Body of pancreas (tissue), 4 donors: ENCODE data around the gene ARHGAP26. TPM values are rescaled to one million over a fixed set of nuclear protein-coding genes. Genes with fewer than 3 reads are reported as not detected.

Experiments
- ATAC-seq: fragments of 150-250 bp; one replicate; pipeline ENCODE4 v1.9.1; 2016
- DNase-seq, 4 donors: peaks; one replicate each; pipeline ENCODE4 v3.0.0-alpha.2; 2019
- H3K27ac ChIP-seq, 4 donors: fragments of 200-600 bp; sonication (generic); 1 replicate in 3 of 4; 2 replicates in 1 of 4; pipeline versions ENCODE4 v1.5.1 to v1.6.1; 2016 to 2019; ENCODE audit warnings: mild to moderate bottlenecking in 1 of 4, mixed read lengths in 1 of 4, moderate library complexity in 1 of 4
- H3K27me3 ChIP-seq, 2 donors: fragments of 200-600 bp; sonication (generic); one replicate each; pipeline ENCODE4 v1.6.0; 2016; ENCODE audit warnings: mild to moderate bottlenecking in 1 of 2
- H3K36me3 ChIP-seq, 2 donors: fragments of 200-600 bp; sonication (generic); replicated peaks in 1 of 2; 2 replicates each; pipeline ENCODE4 v1.5.1; 2016; ENCODE audit warnings: low read depth in 2 of 2; ENCODE audit not compliant: insufficient read depth in 1 of 2
- H3K4me1 ChIP-seq: fragments of 200-600 bp; sonication (generic); one replicate; pipeline ENCODE4 v1.6.0; 2016
- H3K4me3 ChIP-seq, 2 donors: fragments of 200-600 bp; sonication (generic); 1 replicate in 1 of 2; 2 replicates in 1 of 2; pipeline ENCODE4 v1.5.1; 2016 to 2019
- H3K9me3 ChIP-seq, 3 donors: fragments of 200-600 bp; sonication (generic); 1 replicate in 2 of 3; 2 replicates in 1 of 3; pipeline ENCODE4 v1.5.1; 2016
- CTCF ChIP-seq, 7 experiments: fragments of 450-650 bp in 4 of 7; fragments of 200-600 bp in 3 of 7; sonication (generic) in 3 of 7; IDR thresholded peaks; one replicate each; pipeline ENCODE4 v1.5.1; 2016 to 2019; ENCODE audit warnings: antibody characterized with exemption in 7 of 7
- POLR2A ChIP-seq, 3 donors: fragments of 450-650 bp; IDR thresholded peaks; one replicate each; pipeline ENCODE4 v1.6.1; 2016; ENCODE audit warnings: antibody characterized with exemption in 3 of 3, mild to moderate bottlenecking in 2 of 3
- WGBS, 2 donors: methylation state at CpG; one replicate each; pipeline ENCODE4 v1.1.5; 2017; 5-methylcytosine and 5-hydroxymethylcytosine counted together
- intact Hi-C: fragments of 100-400 bp; cut with DNase I; formaldehyde crosslinking; loops from one replicate; pipeline ENCODE4 v1.15.1; 2023
- total RNA-seq, 2 donors: library from RNA; depleted of rRNA; stranded (reverse); fragments of >200 nt; gene quantifications; one replicate each; pipeline ENCODE4 v1.1.0, GENCODE V29; 2016

The ARHGAP26 gene
- total RNA-seq, 2 donors from 2014 or later: 12.5 to 14.2 TPM

- H3K27ac ChIP-seq: no peak overlapping the region
These were observed 54.2 kb downstream of the ARHGAP26 start for GRCh38 chr5:142824391-142824790.

GRCh38 chr5:142825378-142826089, 55.4 kb downstream of the ARHGAP26 start:
- Histone ChIP-seq H3K9me3 (no peaks in the 10 kb centered on the region), H3K4me3 (no peak overlapping the region), H3K4me1 (peaks cover 56% of the 10 kb centered on the region), H3K27ac (peak overlapping the region in 2 of 4 donors; percentile 16 to 33), H3K36me3 (no peaks in the 10 kb centered on the region), H3K27me3 (no peaks in the 10 kb centered on the region)
- intact Hi-C loops: loop anchor here (10.0 kb wide), 1 partner anchor 51 kb away; the partner anchor contains the start of gene ARHGAP26
- WGBS, 2 donors: 61 to 63% methylated on average over 13 of the region's 13 CpGs
- DNase-seq: no peak
- TF ChIP-seq POLR2A (IDR thresholded peaks at IDR 0.05) (no peak), CTCF (IDR thresholded peaks at IDR 0.05) (no peak)
- peak; percentile 46 for ATAC-seq

More at GRCh38 chr5:142824391-142824790, 54.2 kb downstream of the ARHGAP26 start:
- Histone ChIP-seq H3K9me3 (no peaks in the 10 kb centered on the region), H3K4me1 (peaks cover 50% of the 10 kb centered on the region), H3K36me3 (no peaks in the 10 kb centered on the region), H3K27me3 (no peaks in the 10 kb centered on the region), H3K4me3 (no peak overlapping the region)
- ATAC-seq (no peak), DNase-seq (no peak)
- 17 to 19% methylated on average over 2 of the region's 2 CpGs for WGBS, 2 donors
- intact Hi-C loops: loop anchor here (10.0 kb wide), 1 partner anchor 50 kb away; the partner anchor contains the start of gene ARHGAP26
- TF ChIP-seq CTCF (IDR thresholded peaks at IDR 0.05): no peak
- TF ChIP-seq POLR2A (IDR thresholded peaks at IDR 0.05): no peak

- no peaks in the 10 kb centered on the region for H3K36me3 ChIP-seq
- intact Hi-C loops: loop anchor here (10.0 kb wide), 1 partner anchor 51 kb away; the partner anchor contains the start of gene ARHGAP26
- TF ChIP-seq POLR2A (IDR thresholded peaks at IDR 0.05) (no peak), CTCF (IDR thresholded peaks at IDR 0.05) (no peak)
- 78% methylated on average over 5 of the region's 5 CpGs for WGBS, 2 donors
- no peak for DNase-seq
- H3K4me3 ChIP-seq: no peak overlapping the region
- ATAC-seq: no peak
- H3K27ac ChIP-seq: peak overlapping the region in 3 of 4 donors; percentile 44 to 72 (median 67)
- H3K9me3 ChIP-seq: no peaks in the 10 kb centered on the region
- H3K4me1 ChIP-seq: peaks cover 56% of the 10 kb centered on the region
- no peaks in the 10 kb centered on the region for H3K27me3 ChIP-seq
These were observed 55.9 kb downstream of the ARHGAP26 start for GRCh38 chr5:142826093-142826492.

GRCh38 chr5:142826741-142827492, 56.7 kb downstream of the ARHGAP26 start:
- no peak for TF ChIP-seq POLR2A (IDR thresholded peaks at IDR 0.05)
- TF ChIP-seq CTCF (IDR thresholded peaks at IDR 0.05): no peak

More at GRCh38 chr5:142826741-142827492, 56.7 kb downstream of the ARHGAP26 start:
- Histone ChIP-seq H3K9me3 (no peaks in the 10 kb centered on the region), H3K4me1 (peaks cover 56% of the 10 kb centered on the region), H3K4me3 (no peak overlapping the region), H3K27ac (peak overlapping the region in 3 of 4 donors; percentile 44 to 72 (median 67)), H3K27me3 (no peaks in the 10 kb centered on the region), H3K36me3 (no peaks in the 10 kb centered on the region)
- DNase-seq (peak in 3 of 4 donors; percentile 47 to 72 (median 49)), ATAC-seq (peak; percentile 51)
- intact Hi-C loops: loop anchor here (10.0 kb wide), 1 partner anchor 52 kb away; the partner anchor contains the start of gene ARHGAP26
- 62 to 64% methylated on average over 3 of the region's 3 CpGs for WGBS, 2 donors
